Endodermal cell (in vitro differentiated cells): Measurements from ENCODE around the gene PRKCB. TPM values are rescaled to one million over a fixed set of nuclear protein-coding genes. Genes with fewer than 3 reads are reported as not detected.
A peak's percentile ranks its signal among the peaks of the same experiment; 100 is the strongest.

Experiments used
- DNase-seq: peaks from one replicate; pipeline ENCODE4 v3.0.0-alpha.2; 2017
- H3K27ac ChIP-seq: 2 replicates; pipeline ENCODE4 v1.5.1; 2013; ENCODE audit warnings: mild to moderate bottlenecking, low read depth, low read length, moderate library complexity
- H3K27me3 ChIP-seq: 2 replicates; pipeline ENCODE4 v1.6.1; 2013; ENCODE audit warnings: mild to moderate bottlenecking, low read length, moderate library complexity; ENCODE audit not compliant: insufficient read depth, control insufficient read depth, poor library complexity, severe bottlenecking
- H3K36me3 ChIP-seq: 2 replicates; pipeline ENCODE4 v1.7.0; 2013; ENCODE audit warnings: mild to moderate bottlenecking, low read length, moderate library complexity; ENCODE audit not compliant: control insufficient read depth, insufficient read depth
- H3K4me1 ChIP-seq: one replicate; pipeline ENCODE4 v1.7.0; 2013; ENCODE audit warnings: low read length; ENCODE audit not compliant: control insufficient read depth, insufficient read depth
- H3K4me3 ChIP-seq: 2 replicates; pipeline ENCODE4 v1.5.1; 2013; ENCODE audit warnings: mild to moderate bottlenecking, low read length, moderate library complexity
- H3K9ac ChIP-seq: 2 replicates; pipeline ENCODE4 v1.6.1; 2013; ENCODE audit warnings: mild to moderate bottlenecking, low read length, moderate library complexity; ENCODE audit not compliant: poor library complexity, severe bottlenecking; ENCODE audit errors: extremely low read depth
- H3K9me3 ChIP-seq: 2 replicates; pipeline ENCODE4 v1.6.1; 2013; ENCODE audit warnings: mild to moderate bottlenecking, low read length, moderate library complexity; ENCODE audit not compliant: control insufficient read depth
- H3K27ac Mint-ChIP-seq: 2 replicates; pipeline ENCODE4 v1.8.0; 2020; ENCODE audit warnings: mixed read lengths
- H3K27me3 Mint-ChIP-seq: 2 replicates; pipeline ENCODE4 v1.8.0; 2021; ENCODE audit warnings: mild to moderate bottlenecking, mixed read lengths; ENCODE audit not compliant: insufficient read depth
- H3K36me3 Mint-ChIP-seq: 2 replicates; pipeline ENCODE4 v1.8.0; 2020; ENCODE audit warnings: low read depth, mixed read lengths
- H3K4me1 Mint-ChIP-seq: 2 replicates; pipeline ENCODE4 v1.8.0; 2020; ENCODE audit warnings: mixed read lengths
- H3K4me3 Mint-ChIP-seq: 2 replicates; pipeline ENCODE4 v1.8.0; 2020; ENCODE audit warnings: mild to moderate bottlenecking, moderate library complexity, mixed read lengths
- H3K9me3 Mint-ChIP-seq: 2 replicates; pipeline ENCODE4 v1.8.0; 2020; ENCODE audit warnings: mild to moderate bottlenecking, mixed read lengths
- CTCF ChIP-seq: fragments of 200-600 bp; sonication (generic); conservative IDR thresholded peaks from 2 replicates; pipeline ENCODE4 v1.5.0; 2021; ENCODE audit warnings: antibody characterized with exemption, mild to moderate bottlenecking
- WGBS, 2 experiments: methylation state at CpG; one replicate each; pipeline versions ENCODE4 v1.1.5 to v1.1.7; 2013; ENCODE audit warnings: missing lambda C conversion rate in 2 of 2, mixed read lengths in 1 of 2; ENCODE audit not compliant: insufficient coverage in 1 of 2, insufficient read length in 1 of 2; 5-methylcytosine and 5-hydroxymethylcytosine counted together
- total RNA-seq, 2 donors: library from RNA; stranded (reverse); fragmentation: NEBNext Ultra II Directional in 1 of 2; extraction: Animal tissue kit (Norgen Biotek cat#: 25700) in 1 of 2; gene quantifications; 2 replicates in 1 of 2; 3 replicates in 1 of 2; pipeline ENCODE4 v1.2.1, GENCODE V29; 2021

PRKCB gene
- total RNA-seq, 2 donors from 2014 or later, result 0.38 to 1.1 TPM

GRCh38 chr16:23877107-23878070 lies 41.6 kb downstream of the PRKCB start:
- DNase-seq, result peak; percentile 53
- Mint-ChIP-seq H3K4me3 (no peak overlapping the region), H3K36me3 (no peaks in the 10 kb centered on the region), H3K27me3 (peaks cover 45% of the 10 kb centered on the region), H3K4me1 (no peaks in the 10 kb centered on the region), H3K27ac (no peak overlapping the region), H3K9me3 (no peaks in the 10 kb centered on the region)
- no peak overlapping the region for H3K9ac ChIP-seq
- TF ChIP-seq CTCF, result peak; percentile 65
- no peaks in the 10 kb centered on the region for H3K36me3 ChIP-seq
- H3K4me1 ChIP-seq, result peaks cover 4% of the 10 kb centered on the region
- peaks cover 6% of the 10 kb centered on the region for H3K27me3 ChIP-seq
- H3K4me3 ChIP-seq, result no peak overlapping the region
- H3K9me3 ChIP-seq, result no peaks in the 10 kb centered on the region
- H3K27ac ChIP-seq, result no peak overlapping the region
- WGBS, 2 experiments, result 85 to 88% methylated on average over 5 to 9 of the region's 9 CpGs

- Mint-ChIP-seq H3K27me3 (peaks cover 32% of the 10 kb centered on the region), H3K4me1 (no peaks in the 10 kb centered on the region), H3K9me3 (no peaks in the 10 kb centered on the region), H3K4me3 (no peak overlapping the region), H3K27ac (no peak overlapping the region), H3K36me3 (no peaks in the 10 kb centered on the region)
- Histone ChIP-seq H3K27me3 (no peaks in the 10 kb centered on the region), H3K4me1 (peaks cover 4% of the 10 kb centered on the region), H3K4me3 (no peak overlapping the region), H3K36me3 (no peaks in the 10 kb centered on the region), H3K27ac (no peak overlapping the region), H3K9ac (no peak overlapping the region), H3K9me3 (no peaks in the 10 kb centered on the region)
- no peak for DNase-seq
- no peak for TF ChIP-seq CTCF
- WGBS, 2 experiments, result 94 to 98% methylated on average over 7 to 9 of the region's 9 CpGs
Measured at GRCh38 chr16:23879735-23880373, 44.1 kb downstream of the PRKCB start.

- Mint-ChIP-seq H3K4me3 (no peak overlapping the region), H3K36me3 (no peaks in the 10 kb centered on the region), H3K4me1 (no peaks in the 10 kb centered on the region), H3K9me3 (no peaks in the 10 kb centered on the region), H3K27me3 (peaks cover 15% of the 10 kb centered on the region), H3K27ac (no peak overlapping the region)
- Histone ChIP-seq H3K9ac (no peak overlapping the region), H3K4me1 (no peaks in the 10 kb centered on the region), H3K4me3 (no peak overlapping the region), H3K36me3 (no peaks in the 10 kb centered on the region), H3K9me3 (no peaks in the 10 kb centered on the region), H3K27ac (no peak overlapping the region), H3K27me3 (no peaks in the 10 kb centered on the region)
- TF ChIP-seq CTCF, result no peak
- WGBS, 2 experiments, result 75% methylated on average over 1 of the region's 2 CpGs; no CpG with 5 or more reads in 1 of the 2 experiments
- peak; percentile 3 for DNase-seq
Measured at GRCh38 chr16:23889189-23889588, 53.4 kb downstream of the PRKCB start.
